HuH-7 (cell line): ENCODE data around the gene CT45A1.
"Not testable (repeated sequence)": the region's sequence is repeated elsewhere in the genome, so short reads cannot be mapped to it uniquely, and the experiment has no call there.

Experiments
- DNase-seq: peaks from one replicate; pipeline ENCODE4 v3.0.0; 2011; ENCODE audit warnings: low spot score

The CT45A1 gene

GRCh38 chrX:135713183-135713689 is at the start of gene CT45A1:
Gene CT45A1 (plus strand): TSS chrX:135713639. CDS start chrX:135718941, 5,302 bp downstream.
- not testable (repeated sequence) for DNase-seq

- DNase-seq, result not testable (repeated sequence)
These were observed 40.5 kb upstream of the CT45A1 start for GRCh38 chrX:135672979-135673378.

GRCh38 chrX:135688137-135688536 is 25.3 kb upstream of the CT45A1 start:
- no peak for DNase-seq

- no peak for DNase-seq
These were observed 18.0 kb upstream of the CT45A1 start for GRCh38 chrX:135695471-135695870.

- DNase-seq, result no peak
These were observed 15.8 kb upstream of the CT45A1 start for GRCh38 chrX:135697601-135698000.

- no peak for DNase-seq
These were observed 14.5 kb upstream of the CT45A1 start for GRCh38 chrX:135698924-135699323.

- peak; percentile 36 for DNase-seq
These were observed 5.6 kb upstream of the CT45A1 start for GRCh38 chrX:135707880-135708279.

GRCh38 chrX:135713795-135714194 is 356 bp downstream of the CT45A1 start:
- no peak for DNase-seq

GRCh38 chrX:135734666-135735065 is 21.2 kb downstream of the CT45A1 start:
- not testable (repeated sequence) for DNase-seq

GRCh38 chrX:135737366-135738071 is 24.1 kb downstream of the CT45A1 start:
- DNase-seq, result no peak

- peak; percentile 44 for DNase-seq
These were observed 27.3 kb downstream of the CT45A1 start for GRCh38 chrX:135740681-135741149.

GRCh38 chrX:135741192-135741715 is 27.8 kb downstream of the CT45A1 start:
- DNase-seq, result no peak

- not testable (repeated sequence) for DNase-seq
These were observed 31.3 kb downstream of the CT45A1 start for GRCh38 chrX:135744739-135745138.

GRCh38 chrX:135768091-135768490 is 54.7 kb downstream of the CT45A1 start, which contains the start of gene CT45A3:
Gene CT45A3 (minus strand): TSS chrX:135768191. CDS start chrX:135764444, 3,747 bp downstream.
- DNase-seq, result not testable (repeated sequence)
